ENCODE measurements around the gene PRPF6.

DNA sequence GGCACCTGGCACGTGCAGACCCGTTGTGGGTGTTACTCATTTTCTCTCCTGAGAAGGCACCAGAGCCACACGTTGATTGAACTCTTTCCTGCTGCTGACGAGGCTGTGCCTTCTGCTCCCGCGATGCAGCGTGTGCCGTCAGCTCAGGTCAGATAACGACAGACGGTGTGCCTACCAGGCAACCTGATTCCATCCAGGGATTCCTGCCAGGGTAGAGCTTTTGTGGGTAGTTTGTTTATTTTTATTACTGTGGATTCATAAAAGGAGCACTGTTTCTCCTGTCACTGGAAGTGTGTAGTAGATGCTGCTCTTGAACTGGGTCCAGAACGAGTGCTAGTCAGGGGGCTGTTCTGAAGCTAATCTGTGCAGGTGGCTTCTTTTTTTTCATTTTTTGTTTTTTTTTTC is 20.7 kb downstream of the PRPF6 start:
- TF ChIP-seq, protein P1, sequence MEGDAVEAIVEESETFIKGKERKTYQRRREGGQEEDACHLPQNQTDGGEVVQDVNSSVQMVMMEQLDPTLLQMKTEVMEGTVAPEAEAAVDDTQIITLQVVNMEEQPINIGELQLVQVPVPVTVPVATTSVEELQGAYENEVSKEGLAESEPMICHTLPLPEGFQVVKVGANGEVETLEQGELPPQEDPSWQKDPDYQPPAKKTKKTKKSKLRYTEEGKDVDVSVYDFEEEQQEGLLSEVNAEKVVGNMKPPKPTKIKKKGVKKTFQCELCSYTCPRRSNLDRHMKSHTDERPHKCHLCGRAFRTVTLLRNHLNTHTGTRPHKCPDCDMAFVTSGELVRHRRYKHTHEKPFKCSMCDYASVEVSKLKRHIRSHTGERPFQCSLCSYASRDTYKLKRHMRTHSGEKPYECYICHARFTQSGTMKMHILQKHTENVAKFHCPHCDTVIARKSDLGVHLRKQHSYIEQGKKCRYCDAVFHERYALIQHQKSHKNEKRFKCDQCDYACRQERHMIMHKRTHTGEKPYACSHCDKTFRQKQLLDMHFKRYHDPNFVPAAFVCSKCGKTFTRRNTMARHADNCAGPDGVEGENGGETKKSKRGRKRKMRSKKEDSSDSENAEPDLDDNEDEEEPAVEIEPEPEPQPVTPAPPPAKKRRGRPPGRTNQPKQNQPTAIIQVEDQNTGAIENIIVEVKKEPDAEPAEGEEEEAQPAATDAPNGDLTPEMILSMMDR (IDR thresholded peaks at IDR 0.05): no peak
- no peak for TF ChIP-seq POLR2A (IDR thresholded peaks at IDR 0.05)

Measured in body of pancreas (tissue), 4 donors.